ENCODE measurements around the gene IMPDH1. TPM values are rescaled to one million over a fixed set of nuclear protein-coding genes. Genes with fewer than 3 reads are reported as not detected.

Gene IMPDH1
- total and polyA plus RNA-seq, 2 donors (not counting 3 experiments of a cell fraction or from before 2014, with no cell fraction given) = 78.8 to 97.9 TPM

- DNase-seq (ENCODE audit: low read depth, low spot score) = peak; percentile 72
- CTCF ChIA-PET = interaction anchor here (1.4 to 16.4 kb wide), 2 partner anchors 10 to 34 kb away, joined by 9 to 778 read pairs; no protein-coding TSS in a partner anchor
- H3K4me2 ChIP-seq (ENCODE audit: insufficient read depth, low read length) = no peak overlapping the region
These were observed 57.6 kb downstream of the IMPDH1 start for GRCh38 chr7:128352153-128352537.

More at GRCh38 chr7:128352153-128352537, 57.6 kb downstream of the IMPDH1 start:
- H3K9me1 ChIP-seq (replicated peaks; ENCODE audit: control insufficient read depth, extremely low read depth, insufficient read depth, low read length) = no peaks in the 10 kb centered on the region
- no peak overlapping the region for H3K27ac ChIP-seq (ENCODE audit: insufficient read depth, low read depth, low read length)
- no peak overlapping the region for H2AFZ ChIP-seq (ENCODE audit: low read depth, low read length)
- peaks cover 46 to 51% of the 10 kb centered on the region in 2 experiments for H3K27me3 ChIP-seq (ENCODE audit: control insufficient read depth in 2 of 2, insufficient read depth in 2 of 2, low read length in 2 of 2)
- TF ChIP-seq MYC (IDR thresholded peaks at IDR 0.05; ENCODE audit: low read depth, low read length) (no peak), MAX (IDR thresholded peaks at IDR 0.05; ENCODE audit: insufficient read depth, insufficient read length) (peak; percentile 90), GATA2 (IDR thresholded peaks at IDR 0.05; ENCODE audit: insufficient read depth, insufficient read length, low read depth, low read length) (no peak), JUN (IDR thresholded peaks at IDR 0.05; ENCODE audit: borderline replicate concordance, insufficient read depth, insufficient read length, low read depth) (no peak), POLR2A (IDR thresholded peaks at IDR 0.05; ENCODE audit: low read depth, low read length) (no peak), EZH2 (IDR thresholded peaks at IDR 0.05; ENCODE audit: borderline replicate concordance, low read depth, low read length, severe bottlenecking) (no peak), FOS (IDR thresholded peaks at IDR 0.05; ENCODE audit: borderline replicate concordance, insufficient read depth, low read length) (no peak), POLR2AphosphoS5 (IDR thresholded peaks at IDR 0.05; ENCODE audit: insufficient read depth, low read depth, low read length) (peak; percentile 41), CTCF (IDR thresholded peaks at IDR 0.05; ENCODE audit: extremely low read depth in 1 of 2, insufficient read depth in 1 of 2, low read depth in 1 of 2, low read length in 2 of 2) (peak; percentile 74 to 91)
- H3K9ac ChIP-seq (replicated peaks; ENCODE audit: extremely low read depth, insufficient read depth, low read length) = no peak overlapping the region
- no peaks in the 10 kb centered on the region for H3K9me3 ChIP-seq (replicated peaks; ENCODE audit: control insufficient read depth, insufficient read depth, low read length)
- intact Hi-C loops (cut with micrococcal nuclease) = loop anchor here (1.0 kb wide), 3 partner anchors 9 to 74 kb away; partner anchors contain the start of gene PRRT4
- FAIRE-seq = peak; percentile 40
- dilution Hi-C loops (cut with MboI; ENCODE audit: extremely low pct_ligation_motif_present, low sequenced_read_pairs) = no loop called here
- POLR2A ChIA-PET = no interaction called here
- no peaks in the 10 kb centered on the region for H3K4me1 ChIP-seq (ENCODE audit: control insufficient read depth, extremely low read depth, insufficient read depth, low read length)
- BruUV-seq (replicated peaks) = no TSS peak
- H3K4me3 ChIP-seq (replicated peaks in 1 of 3; ENCODE audit: insufficient read depth in 1 of 3, low read depth in 1 of 3, low read length in 3 of 3) = no peak overlapping the region
- H3K79me2 ChIP-seq (ENCODE audit: control insufficient read depth, insufficient read depth, low read length) = no peaks in the 10 kb centered on the region
- H4K20me1 ChIP-seq (replicated peaks; ENCODE audit: control insufficient read depth, extremely low read depth, insufficient read depth, low read length) = no peaks in the 10 kb centered on the region
- no peaks in the 10 kb centered on the region for H3K36me3 ChIP-seq (ENCODE audit: control insufficient read depth in 2 of 2, extremely low read depth in 1 of 2, insufficient read depth in 2 of 2, low read length in 2 of 2)
